Stimulated activated naive CD4-positive, alpha-beta T cell treated with Interleukin-2 at 50 U/mL for 16 hours (primary cell): ENCODE results near the gene GATB.

ENCODE experiments used
- DNase-seq: peaks from one replicate; lab custom pipeline; 2025; lab: John Stamatoyannopoulos, UW

The GATB gene

GRCh38 chr4:151673908-151674520 is 86.8 kb downstream of the GATB start:
- no peak for DNase-seq

GRCh38 chr4:151672996-151673395 is 87.8 kb downstream of the GATB start:
- DNase-seq: no peak

- DNase-seq: no peak
These were observed 89.2 kb downstream of the GATB start for GRCh38 chr4:151671541-151672059.

GRCh38 chr4:151670843-151671242 is 90.0 kb downstream of the GATB start:
- no peak for DNase-seq

GRCh38 chr4:151669990-151670389 is 90.8 kb downstream of the GATB start:
- DNase-seq: no peak

GRCh38 chr4:151668689-151669402 is 92.0 kb downstream of the GATB start:
- DNase-seq: no peak

- no peak for DNase-seq
These were observed 93.1 kb downstream of the GATB start for GRCh38 chr4:151667666-151668065.

GRCh38 chr4:151667048-151667447 is 93.8 kb downstream of the GATB start:
- DNase-seq: no peak

- DNase-seq: no peak
These were observed 94.3 kb downstream of the GATB start for GRCh38 chr4:151666501-151666900.

GRCh38 chr4:151665785-151666127 is 95.1 kb downstream of the GATB start:
- no peak for DNase-seq

- no peak for DNase-seq
These were observed 95.6 kb downstream of the GATB start for GRCh38 chr4:151665022-151665784.

GRCh38 chr4:151664289-151664688 is 96.5 kb downstream of the GATB start:
- DNase-seq: no peak

GRCh38 chr4:151663109-151663508 is 97.7 kb downstream of the GATB start:
- no peak for DNase-seq

GRCh38 chr4:151661873-151662272 is 98.9 kb downstream of the GATB start:
- no peak for DNase-seq

- no peak for DNase-seq
These were observed 100.1 kb downstream of the GATB start for GRCh38 chr4:151660676-151661075.

- DNase-seq: no peak
These were observed 101.0 kb downstream of the GATB start for GRCh38 chr4:151659601-151660364.

- no peak for DNase-seq
These were observed 101.7 kb downstream of the GATB start for GRCh38 chr4:151658959-151659600.

GRCh38 chr4:151657896-151658295 is 102.9 kb downstream of the GATB start:
- DNase-seq: no peak

GRCh38 chr4:151656058-151656457 is 104.7 kb downstream of the GATB start:
- DNase-seq: no peak

GRCh38 chr4:151653548-151653918 is 107.3 kb downstream of the GATB start:
- DNase-seq: no peak

- DNase-seq: no peak
These were observed 107.8 kb downstream of the GATB start for GRCh38 chr4:151652841-151653547.
